MM.1S (cell line): ENCODE results near the gene TMTC1.

Source experiments
- EZH2phosphoT487 ChIP-seq: fragments of 300-600 bp; sonication (generic); IDR thresholded peaks from 2 replicates; pipeline ENCODE4 v1.6.1; 2018; ENCODE audit warnings: antibody characterized with exemption, low read length
- TF ChIP-seq, protein P1 (sequence below): fragments of 300-600 bp; sonication (generic); IDR thresholded peaks from 2 replicates; pipeline ENCODE4 v1.5.1; 2016; ENCODE audit warnings: antibody characterized with exemption, low read length, mixed read lengths

GRCh38 chr12:29639893-29640495 lies 143.7 kb downstream of the TMTC1 start:
- TF ChIP-seq, protein P1, sequence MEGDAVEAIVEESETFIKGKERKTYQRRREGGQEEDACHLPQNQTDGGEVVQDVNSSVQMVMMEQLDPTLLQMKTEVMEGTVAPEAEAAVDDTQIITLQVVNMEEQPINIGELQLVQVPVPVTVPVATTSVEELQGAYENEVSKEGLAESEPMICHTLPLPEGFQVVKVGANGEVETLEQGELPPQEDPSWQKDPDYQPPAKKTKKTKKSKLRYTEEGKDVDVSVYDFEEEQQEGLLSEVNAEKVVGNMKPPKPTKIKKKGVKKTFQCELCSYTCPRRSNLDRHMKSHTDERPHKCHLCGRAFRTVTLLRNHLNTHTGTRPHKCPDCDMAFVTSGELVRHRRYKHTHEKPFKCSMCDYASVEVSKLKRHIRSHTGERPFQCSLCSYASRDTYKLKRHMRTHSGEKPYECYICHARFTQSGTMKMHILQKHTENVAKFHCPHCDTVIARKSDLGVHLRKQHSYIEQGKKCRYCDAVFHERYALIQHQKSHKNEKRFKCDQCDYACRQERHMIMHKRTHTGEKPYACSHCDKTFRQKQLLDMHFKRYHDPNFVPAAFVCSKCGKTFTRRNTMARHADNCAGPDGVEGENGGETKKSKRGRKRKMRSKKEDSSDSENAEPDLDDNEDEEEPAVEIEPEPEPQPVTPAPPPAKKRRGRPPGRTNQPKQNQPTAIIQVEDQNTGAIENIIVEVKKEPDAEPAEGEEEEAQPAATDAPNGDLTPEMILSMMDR: no peak
- TF ChIP-seq EZH2phosphoT487: no peak
